Aorta (tissue), 5 donors: ENCODE data around the gene TLE4. TPM values are rescaled to one million over a fixed set of nuclear protein-coding genes. Genes with fewer than 3 reads are reported as not detected.
"Not testable (repeated sequence)": the region's sequence is repeated elsewhere in the genome, so short reads cannot be mapped to it uniquely, and the experiment has no call there.

Experiments
- ATAC-seq: fragments of 200-7000 bp; cut with Tn5 transposase; one replicate; pipeline ENCODE4 v1.9.1; 2022; ENCODE audit warnings: moderate library complexity; ENCODE audit not compliant: low FRiP score
- DNase-seq, 2 donors: peaks; one replicate each; pipeline ENCODE4 v3.0.0-alpha.2; 2020
- H3K27ac ChIP-seq, 2 donors: one replicate each; pipeline ENCODE4 v1.5.1; 2013; ENCODE audit warnings: low read length in 2 of 2, mild to moderate bottlenecking in 2 of 2, moderate library complexity in 2 of 2, control low read depth in 1 of 2, inconsistent platforms in 1 of 2, low read depth in 1 of 2
- H3K27me3 ChIP-seq, 2 donors: one replicate each; pipeline ENCODE4 v1.6.1; 2013; ENCODE audit warnings: control low read depth in 1 of 2, low read length in 1 of 2, mild to moderate bottlenecking in 1 of 2, moderate library complexity in 1 of 2; ENCODE audit not compliant: insufficient read depth in 2 of 2, control insufficient read depth in 1 of 2
- H3K36me3 ChIP-seq, 2 donors: one replicate each; pipeline ENCODE4 v1.6.1; 2013; ENCODE audit warnings: control low read depth in 1 of 2, low read length in 1 of 2, mild to moderate bottlenecking in 1 of 2; ENCODE audit not compliant: insufficient read depth in 2 of 2, control insufficient read depth in 1 of 2
- H3K4me1 ChIP-seq, 2 donors: one replicate each; pipeline ENCODE4 v1.6.1; 2013; ENCODE audit warnings: low read length in 2 of 2, control low read depth in 1 of 2, mild to moderate bottlenecking in 1 of 2, moderate library complexity in 1 of 2; ENCODE audit not compliant: insufficient read depth in 2 of 2, control insufficient read depth in 1 of 2
- H3K4me3 ChIP-seq, 2 donors: one replicate each; pipeline ENCODE4 v1.5.1; 2013; ENCODE audit warnings: low read length in 2 of 2, control low read depth in 1 of 2, mild to moderate bottlenecking in 1 of 2
- H3K9me3 ChIP-seq: one replicate; pipeline ENCODE4 v1.6.1; 2013; ENCODE audit warnings: mild to moderate bottlenecking, low read length; ENCODE audit not compliant: control insufficient read depth
- WGBS, 2 donors: extraction: QIAGEN DNeasy Blood & Tissue Kit; methylation state at CpG; one replicate each; pipeline ENCODE4 v1.1.7; 2013; 5-methylcytosine and 5-hydroxymethylcytosine counted together
- intact Hi-C, 2 donors: fragments of 100-400 bp; cut with DNase I; formaldehyde crosslinking; loops; one replicate each; pipeline versions ENCODE4 v1.14.2 to v1.15.0; 2022
- long read RNA-seq, 2 donors: library from polyadenylated mRNA; unstranded; transcript quantifications; one replicate each; pipeline ENCODE4 v2.0.0, GENCODE V29; 2020 to 2021
- polyA plus RNA-seq, 2 donors: library from polyadenylated mRNA; stranded (reverse); fragments of 200-250 nt; gene quantifications; one replicate each; pipeline ENCODE4 v1.2.3, GENCODE V29; 2013
- total RNA-seq, 2 donors: library from RNA; stranded (reverse); fragmentation: NEBNext Ultra II Directional; extraction: Animal tissue kit (Norgen Biotek cat#: 25700); gene quantifications; one replicate each; pipeline ENCODE4 v1.2.1, GENCODE V29; 2021
- donor health status: healthy with polysubstance abuse.
- donor health status: Bipolar disorder and iron deficiency.
- donor health status: DM: no; HTN: no; CAD: no.
- donor health status: DM: no; HTN: no; CAD: no.
- donor health status: DM: yes; HTN: yes; CAD: no.

TLE4 gene
- total RNA-seq (10 to 100 TPM; 36.7 to 38.3 TPM), polyA plus RNA-seq (1 to 10 TPM; 6.0 to 7.9 TPM)
- long read RNA-seq, donor 1, partial matches to known transcripts, result 1 of 3 reads
- long read RNA-seq, donor 1, other reads (novel, unspliced or antisense), result 2 of 3 reads
- long read RNA-seq, donor 2, partial matches to known transcripts, result 4 of 8 reads
- long read RNA-seq, donor 2, other reads (novel, unspliced or antisense), result 4 of 8 reads

GRCh38 chr9:79571309-79572031, at the start of gene TLE4:
TSS of gene TLE4 (plus strand) at chr9:79571965. CDS start at chr9:79572791, 826 bp downstream.
- Histone ChIP-seq H3K4me1 (no peaks in the 10 kb centered on the region), H3K27ac (peak within 1 kb of the TSS; percentile 81 to 95), H3K9me3 (peaks cover 1% of the 10 kb centered on the region), H3K4me3 (peak within 1 kb of the TSS; percentile 94 to 95), H3K36me3 (no peaks in the 10 kb centered on the region), H3K27me3 (no peaks in the 10 kb centered on the region)
- peak; percentile 99 to 100 for DNase-seq
- peak; percentile 99 for ATAC-seq
- WGBS, 2 donors, result 0 to 1% methylated on average over 48 of the region's 48 CpGs
- intact Hi-C loops, result loop anchor here (5.0 to 10.0 kb wide), 3 partner anchors 111 to 491 kb away; no protein-coding TSS in a partner anchor

- DNase-seq (no peak), ATAC-seq (no peak)
- Histone ChIP-seq H3K27me3 (no peaks in the 10 kb centered on the region), H3K4me3 (no peak overlapping the region), H3K27ac (no peak overlapping the region), H3K9me3 (peaks cover 4% of the 10 kb centered on the region), H3K36me3 (no peaks in the 10 kb centered on the region), H3K4me1 (no peaks in the 10 kb centered on the region)
- intact Hi-C loops, result no loop called here
- 89 to 94% methylated on average over 4 of the region's 4 CpGs for WGBS, 2 donors
These were observed 49.0 kb upstream of the TLE4 start for GRCh38 chr9:79522793-79523192.

- Histone ChIP-seq H3K4me1 (no peaks in the 10 kb centered on the region), H3K9me3 (peaks cover 4% of the 10 kb centered on the region), H3K27me3 (no peaks in the 10 kb centered on the region), H3K36me3 (no peaks in the 10 kb centered on the region), H3K27ac (no peak overlapping the region), H3K4me3 (no peak overlapping the region)
- DNase-seq (no peak), ATAC-seq (no peak)
- intact Hi-C loops, result no loop called here
These were observed 47.5 kb upstream of the TLE4 start for GRCh38 chr9:79524266-79524665.

GRCh38 chr9:79526149-79526672, 45.6 kb upstream of the TLE4 start:
- Histone ChIP-seq H3K27ac (no peak overlapping the region), H3K4me3 (no peak overlapping the region), H3K4me1 (no peaks in the 10 kb centered on the region), H3K36me3 (no peaks in the 10 kb centered on the region), H3K27me3 (no peaks in the 10 kb centered on the region), H3K9me3 (peaks cover 4% of the 10 kb centered on the region)
- WGBS, 2 donors, result 93 to 96% methylated on average over 1 of the region's 1 CpG
- DNase-seq (no peak), ATAC-seq (no peak)
- intact Hi-C loops, result no loop called here

GRCh38 chr9:79535534-79535933, 36.2 kb upstream of the TLE4 start:
- H3K4me1 ChIP-seq, result no peaks in the 10 kb centered on the region
- ATAC-seq, result no peak
- H3K9me3 ChIP-seq, result no peaks in the 10 kb centered on the region
- no peaks in the 10 kb centered on the region for H3K27me3 ChIP-seq
- intact Hi-C loops, result no loop called here
- no peak for DNase-seq
- H3K36me3 ChIP-seq, result no peaks in the 10 kb centered on the region
- H3K4me3 ChIP-seq, result no peak overlapping the region
- no peak overlapping the region for H3K27ac ChIP-seq
- WGBS, 2 donors, result 56 to 71% methylated on average over 1 of the region's 1 CpG

- H3K27me3 ChIP-seq, result no peaks in the 10 kb centered on the region
- no peak overlapping the region for H3K27ac ChIP-seq
- no peaks in the 10 kb centered on the region for H3K36me3 ChIP-seq
- no peaks in the 10 kb centered on the region for H3K9me3 ChIP-seq
- WGBS, 2 donors, result 96 to 97% methylated on average over 2 of the region's 2 CpGs
- DNase-seq, result no peak
- intact Hi-C loops, result no loop called here
- no peak overlapping the region for H3K4me3 ChIP-seq
- no peak for ATAC-seq
- H3K4me1 ChIP-seq, result no peaks in the 10 kb centered on the region
These were observed 33.9 kb upstream of the TLE4 start for GRCh38 chr9:79537838-79538237.

- Histone ChIP-seq H3K27me3 (no peaks in the 10 kb centered on the region), H3K36me3 (no peaks in the 10 kb centered on the region), H3K27ac (no peak overlapping the region), H3K9me3 (no peaks in the 10 kb centered on the region), H3K4me3 (no peak overlapping the region), H3K4me1 (no peaks in the 10 kb centered on the region)
- 80 to 85% methylated on average over 3 of the region's 3 CpGs for WGBS, 2 donors
- intact Hi-C loops, result no loop called here
- ATAC-seq (no peak), DNase-seq (no peak)
These were observed 28.8 kb upstream of the TLE4 start for GRCh38 chr9:79542735-79543620.

- ATAC-seq, H3K27ac ChIP-seq, H3K4me1 ChIP-seq, DNase-seq, H3K4me3 ChIP-seq, H3K9me3 ChIP-seq, intact Hi-C loops, H3K27me3 ChIP-seq, H3K36me3 ChIP-seq: not testable (repeated sequence)
- WGBS, 2 donors, result 91 to 94% methylated on average over 7 of the region's 7 CpGs
These were observed 27.4 kb upstream of the TLE4 start for GRCh38 chr9:79544375-79544774.
